Lower lobe of right lung (tissue), 2 donors: Measurements from ENCODE around the gene OCA2. TPM values are rescaled to one million over a fixed set of nuclear protein-coding genes. Genes with fewer than 3 reads are reported as not detected.

ENCODE experiments used
- ATAC-seq, 2 donors: fragments of 200-7000 bp; cut with Tn5 transposase; one replicate each; pipeline ENCODE4 v1.9.1; 2020 to 2022; ENCODE audit warnings: mild to moderate bottlenecking in 2 of 2, moderate library complexity in 2 of 2
- DNase-seq: peaks from one replicate; pipeline ENCODE4 v3.0.0-alpha.2; 2020
- H3K27ac ChIP-seq: fragments of 200-600 bp; one replicate; pipeline ENCODE4 v1.8.0; 2022
- H3K27me3 ChIP-seq: fragments of 200-600 bp; one replicate; pipeline ENCODE4 v1.8.0; 2022; ENCODE audit warnings: low read depth
- H3K36me3 ChIP-seq: fragments of 200-600 bp; one replicate; pipeline ENCODE4 v1.8.0; 2022; ENCODE audit warnings: mild to moderate bottlenecking
- H3K4me1 ChIP-seq: fragments of 200-600 bp; one replicate; pipeline ENCODE4 v1.8.0; 2022
- H3K4me3 ChIP-seq: fragments of 200-600 bp; one replicate; pipeline ENCODE4 v1.8.0; 2022; ENCODE audit warnings: mild to moderate bottlenecking
- H3K9me3 ChIP-seq: fragments of 200-600 bp; one replicate; pipeline ENCODE4 v1.8.0; 2022
- intact Hi-C: fragments of 100-400 bp; cut with DNase I; formaldehyde crosslinking; loops from one replicate; pipeline ENCODE4 v1.11.0; 2022
- total RNA-seq: library from RNA; stranded (reverse); fragmentation: NEBNext Ultra II Directional; extraction: Animal tissue kit (Norgen Biotek cat#: 25700); gene quantifications from one replicate; pipeline ENCODE4 v1.2.1, GENCODE V29; 2021
- TF ChIP-seq, protein P1 (sequence below): fragments of 200-600 bp; IDR thresholded peaks from one replicate; pipeline ENCODE4 v1.8.0; 2022; ENCODE audit warnings: antibody characterized with exemption, mild to moderate bottlenecking
- donor health status: DM: no; HTN: yes; CAD: no; lungs with severe emphysema.

Gene OCA2
- total RNA-seq, 1 donor from 2014 or later = 1.2 TPM

DNA sequence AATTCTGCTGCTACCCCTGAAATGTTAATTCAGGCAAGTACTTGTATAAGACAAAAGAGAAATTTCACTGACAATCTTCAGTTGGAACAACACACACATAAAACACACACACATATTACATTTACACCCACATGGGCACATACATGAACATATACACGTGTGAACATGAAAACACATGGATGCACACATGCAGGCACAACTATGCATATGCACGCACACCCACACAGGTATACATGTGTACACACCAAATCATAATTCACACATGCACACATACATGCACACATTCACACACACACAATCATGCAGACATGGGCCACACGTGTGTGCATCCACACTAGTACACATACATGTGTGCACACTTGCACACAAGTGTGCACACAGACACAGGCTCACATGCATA is 277.8 kb downstream of the OCA2 start:
- intact Hi-C loops = no loop called here
- DNase-seq = no peak
- Histone ChIP-seq H3K9me3 (peaks cover 8% of the 10 kb centered on the region), H3K27ac (no peak overlapping the region), H3K4me3 (no peak overlapping the region), H3K27me3 (no peaks in the 10 kb centered on the region), H3K36me3 (no peaks in the 10 kb centered on the region), H3K4me1 (no peaks in the 10 kb centered on the region)
- ATAC-seq = no peak
- TF ChIP-seq, protein P1, sequence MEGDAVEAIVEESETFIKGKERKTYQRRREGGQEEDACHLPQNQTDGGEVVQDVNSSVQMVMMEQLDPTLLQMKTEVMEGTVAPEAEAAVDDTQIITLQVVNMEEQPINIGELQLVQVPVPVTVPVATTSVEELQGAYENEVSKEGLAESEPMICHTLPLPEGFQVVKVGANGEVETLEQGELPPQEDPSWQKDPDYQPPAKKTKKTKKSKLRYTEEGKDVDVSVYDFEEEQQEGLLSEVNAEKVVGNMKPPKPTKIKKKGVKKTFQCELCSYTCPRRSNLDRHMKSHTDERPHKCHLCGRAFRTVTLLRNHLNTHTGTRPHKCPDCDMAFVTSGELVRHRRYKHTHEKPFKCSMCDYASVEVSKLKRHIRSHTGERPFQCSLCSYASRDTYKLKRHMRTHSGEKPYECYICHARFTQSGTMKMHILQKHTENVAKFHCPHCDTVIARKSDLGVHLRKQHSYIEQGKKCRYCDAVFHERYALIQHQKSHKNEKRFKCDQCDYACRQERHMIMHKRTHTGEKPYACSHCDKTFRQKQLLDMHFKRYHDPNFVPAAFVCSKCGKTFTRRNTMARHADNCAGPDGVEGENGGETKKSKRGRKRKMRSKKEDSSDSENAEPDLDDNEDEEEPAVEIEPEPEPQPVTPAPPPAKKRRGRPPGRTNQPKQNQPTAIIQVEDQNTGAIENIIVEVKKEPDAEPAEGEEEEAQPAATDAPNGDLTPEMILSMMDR = no peak

DNA sequence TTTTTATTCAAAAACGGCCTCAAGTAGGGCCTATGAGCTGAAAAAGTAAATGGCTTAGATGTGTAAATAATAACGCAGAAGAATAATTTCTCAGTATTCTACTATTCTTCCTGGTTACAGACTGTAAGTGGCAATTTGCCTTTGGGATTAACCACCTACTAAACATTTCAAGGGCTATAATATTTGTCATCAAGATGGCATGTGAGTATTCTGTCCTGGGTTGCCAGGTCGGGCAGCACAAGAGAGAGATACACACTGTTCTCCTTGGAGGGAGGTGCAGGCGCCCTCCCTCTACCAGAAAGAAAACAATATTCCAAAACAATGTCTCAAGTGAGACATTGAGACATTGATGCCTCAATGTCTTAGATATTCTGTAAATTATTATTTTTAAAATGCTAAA is 278.4 kb downstream of the OCA2 start:
- ATAC-seq (no peak), DNase-seq (no peak)
- Histone ChIP-seq H3K4me3 (no peak overlapping the region), H3K9me3 (peaks cover 8% of the 10 kb centered on the region), H3K36me3 (no peaks in the 10 kb centered on the region), H3K27ac (no peak overlapping the region), H3K4me1 (no peaks in the 10 kb centered on the region), H3K27me3 (no peaks in the 10 kb centered on the region)
- TF ChIP-seq, protein P1 = no peak
- intact Hi-C loops = no loop called here

DNA sequence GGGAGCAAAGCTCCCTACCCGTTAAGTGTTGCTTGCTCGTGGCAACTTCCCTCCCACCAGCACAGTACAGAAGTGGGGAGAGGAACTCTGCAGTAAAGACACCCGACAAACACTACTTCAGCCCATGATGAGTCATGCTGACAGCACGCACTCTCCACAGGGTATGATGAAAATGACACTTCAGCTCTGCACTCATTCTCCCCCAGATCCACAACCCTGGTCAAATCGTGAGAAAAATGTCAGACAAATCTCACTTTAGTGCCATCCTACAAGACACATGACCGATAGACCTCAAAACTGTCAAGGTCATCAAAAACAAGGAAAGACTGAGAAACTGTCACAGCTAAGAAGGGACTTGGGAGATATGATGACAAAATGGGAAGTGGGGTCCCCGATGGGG is 278.9 kb downstream of the OCA2 start:
- Histone ChIP-seq H3K27me3 (no peaks in the 10 kb centered on the region), H3K9me3 (peaks cover 8% of the 10 kb centered on the region), H3K4me3 (no peak overlapping the region), H3K36me3 (no peaks in the 10 kb centered on the region), H3K27ac (no peak overlapping the region), H3K4me1 (no peaks in the 10 kb centered on the region)
- ATAC-seq = no peak
- intact Hi-C loops = no loop called here
- DNase-seq = no peak
- TF ChIP-seq, protein P1 = no peak

- intact Hi-C loops = no loop called here
- Histone ChIP-seq H3K4me1 (no peaks in the 10 kb centered on the region), H3K27me3 (no peaks in the 10 kb centered on the region), H3K4me3 (no peak overlapping the region), H3K27ac (no peak overlapping the region), H3K9me3 (peaks cover 8% of the 10 kb centered on the region), H3K36me3 (no peaks in the 10 kb centered on the region)
- ATAC-seq = no peak
- TF ChIP-seq, protein P1 = no peak
- no peak for DNase-seq
Observed at GRCh38 chr15:27817258-27817657, 281.9 kb downstream of the OCA2 start.

DNA sequence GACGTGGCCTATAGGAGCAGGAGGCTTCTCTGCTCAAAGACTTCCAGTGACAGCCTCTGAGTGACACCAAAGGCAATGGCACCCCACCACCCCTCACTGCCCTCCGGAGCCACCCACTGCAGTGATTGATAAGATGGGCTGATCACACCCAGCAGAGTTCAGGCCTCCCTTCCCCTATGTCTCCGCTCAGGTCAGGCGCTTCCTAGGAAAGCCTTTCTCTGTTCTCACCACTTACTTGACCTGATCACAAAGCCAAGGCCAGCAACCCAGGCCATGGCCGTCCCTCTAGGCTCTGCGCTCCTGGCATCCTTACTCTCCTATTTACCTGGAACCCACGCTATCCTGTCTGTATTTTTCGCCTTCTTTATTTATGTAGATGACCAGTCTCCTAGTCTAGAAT is 282.3 kb downstream of the OCA2 start:
- H3K36me3 ChIP-seq = no peaks in the 10 kb centered on the region
- H3K27me3 ChIP-seq = no peaks in the 10 kb centered on the region
- peaks cover 8% of the 10 kb centered on the region for H3K9me3 ChIP-seq
- TF ChIP-seq, protein P1 = no peak
- intact Hi-C loops = no loop called here
- no peak overlapping the region for H3K27ac ChIP-seq
- DNase-seq (no peak), ATAC-seq (no peak)
- no peaks in the 10 kb centered on the region for H3K4me1 ChIP-seq
- no peak overlapping the region for H3K4me3 ChIP-seq

GRCh38 chr15:27815035-27815434 is 284.1 kb downstream of the OCA2 start:
- Histone ChIP-seq H3K9me3 (peaks cover 8% of the 10 kb centered on the region), H3K27ac (no peak overlapping the region), H3K4me1 (no peaks in the 10 kb centered on the region), H3K36me3 (no peaks in the 10 kb centered on the region), H3K4me3 (no peak overlapping the region), H3K27me3 (no peaks in the 10 kb centered on the region)
- no peak for DNase-seq
- ATAC-seq = no peak
- TF ChIP-seq, protein P1 = no peak
- intact Hi-C loops = no loop called here
